Adrenal gland (tissue), 12 donors: ENCODE data around the gene TP73. TPM values are rescaled to one million over a fixed set of nuclear protein-coding genes. Genes with fewer than 3 reads are reported as not detected.

Experiments
- DNase-seq, 7 donors: peaks; one replicate each; pipeline ENCODE4 v3.0.0-alpha.2; 2019 to 2020
- H3K27ac ChIP-seq, 5 donors: fragments of 200-600 bp; sonication (generic) in 4 of 5; 1 replicate in 3 of 5; 2 replicates in 2 of 5; pipeline versions ENCODE4 v1.5.1 to v1.8.0; 2016 to 2020; ENCODE audit warnings: mild to moderate bottlenecking in 1 of 5
- H3K27me3 ChIP-seq: fragments of 200-600 bp; 2 replicates; pipeline ENCODE4 v1.8.0; 2021
- H3K36me3 ChIP-seq, 2 donors: fragments of 200-600 bp; replicated peaks in 1 of 2; 1 replicate in 1 of 2; 2 replicates in 1 of 2; pipeline versions ENCODE4 v1.5.1 to v1.8.0; 2018 to 2022
- H3K4me1 ChIP-seq, 2 donors: fragments of 200-600 bp; replicated peaks in 1 of 2; 1 replicate in 1 of 2; 2 replicates in 1 of 2; pipeline versions ENCODE4 v1.5.1 to v1.8.0; 2018 to 2021
- H3K4me3 ChIP-seq, 4 donors: fragments of 200-600 bp; sonication (generic) in 3 of 4; one replicate each; pipeline ENCODE4 v1.5.1; 2016 to 2018
- H3K9me3 ChIP-seq, 3 donors: fragments of 200-600 bp; sonication (generic) in 1 of 3; replicated peaks in 1 of 3; 1 replicate in 2 of 3; 2 replicates in 1 of 3; pipeline versions ENCODE4 v1.5.1 to v1.8.0; 2016 to 2021
- CTCF ChIP-seq, 6 experiments: fragments of 450-650 bp in 4 of 6; fragments of 200-600 bp in 2 of 6; sonication (generic) in 1 of 6; IDR thresholded peaks; 1 replicate in 5 of 6; 2 replicates in 1 of 6; pipeline versions ENCODE4 v1.5.1 to v1.8.0; 2016 to 2021; ENCODE audit warnings: antibody characterized with exemption in 6 of 6, mild to moderate bottlenecking in 2 of 6, moderate library complexity in 1 of 6
- POLR2A ChIP-seq, 2 donors: fragments of 450-650 bp; IDR thresholded peaks; one replicate each; pipeline ENCODE4 v1.6.1; 2017; ENCODE audit warnings: antibody characterized with exemption in 2 of 2, mild to moderate bottlenecking in 2 of 2, moderate library complexity in 1 of 2
- WGBS, 4 donors: extraction: QIAGEN DNeasy Blood & Tissue Kit in 2 of 4; methylation state at CpG; one replicate each; pipeline versions ENCODE4 v1.1.5 to v1.1.7; 2013 to 2017; 5-methylcytosine and 5-hydroxymethylcytosine counted together
- intact Hi-C, 2 donors: fragments of 100-400 bp; cut with DNase I; formaldehyde crosslinking; loops; one replicate each; pipeline versions ENCODE4 v1.14.1 to v1.15.0; 2022 to 2023
- polyA plus RNA-seq, 3 donors: library from polyadenylated mRNA; stranded (reverse); fragments of 200-250 nt in 2 of 3; fragments of 350-450 nt in 1 of 3; fragmentation: Illumina TruSeq in 1 of 3; extraction: RNeasy Lipid Tissue Mini Kit (QIAGEN cat#74804) in 1 of 3; gene quantifications; one replicate each; pipeline ENCODE4 v1.2.3, GENCODE V29; 2013 to 2014
- total RNA-seq, 9 donors: library from RNA; depleted of rRNA in 4 of 9; stranded (reverse); fragments of >200 nt in 4 of 9; fragments of 120-200 nt in 1 of 9; fragmentation: NEBNext Ultra II Directional in 1 of 9; extraction: Animal tissue kit (Norgen Biotek cat#: 25700) in 1 of 9; gene quantifications; one replicate each; pipeline versions ENCODE4 v1.1.0 to v1.2.4, GENCODE V29; 2013 to 2023
- donor health status: healthy with polysubstance abuse.
- donor health status: Bipolar disorder and iron deficiency.
- donor health status: DM: yes; HTN: yes; CAD: no.
- donor health status: DM: no; HTN: no; CAD: no.
- donor health status: DM: no; HTN: no; CAD: no.
- donor health status: DM: yes; HTN: yes; CAD: no.

The TP73 gene
- total and polyA plus RNA-seq, 12 donors, result 0.03 to 0.22 (median 0.14) TPM; not detected in 6

GRCh38 chr1:3763351-3764125 is 111.2 kb downstream of the TP73 start:
- Histone ChIP-seq H3K4me1 (no peaks in the 10 kb centered on the region), H3K27ac (no peak overlapping the region), H3K36me3 (no peaks in the 10 kb centered on the region), H3K27me3 (peaks cover 13% of the 10 kb centered on the region), H3K9me3 (no peaks in the 10 kb centered on the region), H3K4me3 (no peak overlapping the region)
- intact Hi-C loops, result no loop called here
- DNase-seq, result no peak
- no peak for TF ChIP-seq POLR2A (IDR thresholded peaks at IDR 0.05)
- TF ChIP-seq CTCF (IDR thresholded peaks at IDR 0.05), result no peak
- 81 to 85% (median 82%) methylated on average over 25 to 31 of the region's 31 CpGs for WGBS, 4 donors

GRCh38 chr1:3767328-3767925 is 115.1 kb downstream of the TP73 start:
- no peaks in the 10 kb centered on the region for H3K9me3 ChIP-seq
- H3K27ac ChIP-seq, result no peak overlapping the region
- H3K36me3 ChIP-seq, result no peaks in the 10 kb centered on the region
- H3K4me3 ChIP-seq, result no peak overlapping the region
- peaks cover 6% of the 10 kb centered on the region for H3K27me3 ChIP-seq
- peaks cover 13 to 14% of the 10 kb centered on the region in 2 donors for H3K4me1 ChIP-seq
- intact Hi-C loops, result no loop called here
- no peak for TF ChIP-seq CTCF (IDR thresholded peaks at IDR 0.05)
- TF ChIP-seq POLR2A (IDR thresholded peaks at IDR 0.05), result no peak
- DNase-seq, result no peak
- whole genome bisulfite sequencing, 4 donors, result 82 to 86% (median 86%) methylated on average over 13 to 17 of the region's 17 CpGs

- Histone ChIP-seq H3K27ac (no peak overlapping the region), H3K27me3 (no peaks in the 10 kb centered on the region), H3K9me3 (no peaks in the 10 kb centered on the region), H3K36me3 (no peaks in the 10 kb centered on the region), H3K4me3 (no peak overlapping the region), H3K4me1 (peaks cover 14 to 20% of the 10 kb centered on the region in 2 donors)
- 87 to 90% (median 89%) methylated on average over 12 to 22 of the region's 22 CpGs for WGBS, 4 donors
- intact Hi-C loops, result no loop called here
- DNase-seq, result no peak
- TF ChIP-seq POLR2A (IDR thresholded peaks at IDR 0.05) (no peak), CTCF (IDR thresholded peaks at IDR 0.05) (no peak)
Measured at GRCh38 chr1:3768811-3769390, 116.6 kb downstream of the TP73 start.

- Histone ChIP-seq H3K36me3 (no peaks in the 10 kb centered on the region), H3K4me1 (peaks cover 14 to 28% of the 10 kb centered on the region in 2 donors), H3K9me3 (no peaks in the 10 kb centered on the region), H3K27me3 (no peaks in the 10 kb centered on the region), H3K4me3 (no peak overlapping the region), H3K27ac (no peak overlapping the region)
- DNase-seq, result no peak
- WGBS, 4 donors, result 78 to 89% (median 86%) methylated on average over 6 to 16 of the region's 16 CpGs
- no peak for TF ChIP-seq POLR2A (IDR thresholded peaks at IDR 0.05)
- no peak for TF ChIP-seq CTCF (IDR thresholded peaks at IDR 0.05)
- intact Hi-C loops, result no loop called here
Measured at GRCh38 chr1:3770047-3770765, 117.9 kb downstream of the TP73 start.
